ENCODE results near the gene IQSEC3. TPM values are rescaled to one million over a fixed set of nuclear protein-coding genes. Genes with fewer than 3 reads are reported as not detected.

Gene IQSEC3
- total RNA-seq, 1 experiment from 2014 or later, result 1.7 TPM

DNA sequence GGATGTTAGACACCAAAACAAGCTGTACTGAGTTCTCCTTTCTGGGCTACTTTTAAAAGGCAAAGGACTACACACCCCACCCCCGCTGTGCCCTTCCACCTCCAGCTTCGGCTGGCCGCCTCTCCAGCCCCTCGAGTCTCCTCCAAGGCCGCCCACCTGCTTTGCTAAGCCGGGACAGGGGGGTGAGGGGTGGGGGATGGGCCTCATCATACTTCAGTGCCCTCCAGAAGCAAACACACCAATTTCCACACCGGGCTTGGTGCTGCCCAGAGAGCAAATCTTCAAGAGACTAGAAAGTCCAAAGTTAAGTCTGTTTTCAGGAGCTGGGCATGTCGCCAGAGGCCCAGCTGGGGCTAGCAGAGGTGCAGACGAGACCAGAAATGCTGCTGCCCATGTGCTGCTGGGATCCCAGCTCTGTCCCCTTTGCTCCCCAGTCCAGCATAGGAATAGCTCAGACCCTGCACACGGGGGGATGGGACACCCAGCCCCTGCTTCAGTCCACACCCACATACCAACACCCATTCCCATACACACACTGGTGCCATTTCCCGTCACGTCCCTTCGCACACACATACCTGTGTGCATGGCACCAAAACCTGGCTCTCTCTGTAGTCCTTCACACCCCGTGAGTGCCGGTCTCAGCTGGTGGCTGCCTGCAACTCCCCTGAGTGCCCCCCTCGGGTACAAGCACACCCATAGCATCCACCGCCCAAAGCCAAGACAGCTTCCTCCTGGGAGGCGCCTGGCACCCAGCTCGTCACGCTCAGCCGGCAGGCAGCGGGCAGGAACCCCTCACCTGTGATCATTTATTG is 146.4 kb downstream of the IQSEC3 start:
- no peak for ATAC-seq
- no peak overlapping the region for H3K27ac Mint-ChIP-seq
- CTCF ChIA-PET, result interaction anchor here (0.8 to 2.7 kb wide), 4 partner anchors 14 to 107 kb away, joined by 3 to 9 read pairs (median 6); no protein-coding TSS in a partner anchor
- peaks cover 27% of the 10 kb centered on the region for H3K4me1 Mint-ChIP-seq
- POLR2A ChIA-PET, result interaction anchor here (1.2 kb wide), 1 partner anchor 25 kb away, joined by 5 read pairs; no protein-coding TSS in a partner anchor
- H3K27me3 Mint-ChIP-seq (ENCODE audit: low read depth), result peaks cover 50% of the 10 kb centered on the region
- H3K4me3 Mint-ChIP-seq, result no peak overlapping the region
- H3K36me3 Mint-ChIP-seq, result no peaks in the 10 kb centered on the region
- TF ChIP-seq KAT7 (CRISPR knock-in tag; IDR thresholded peaks at IDR 0.05; ENCODE audit: borderline replicate concordance) (no peak), RORB (CRISPR knock-in tag; IDR thresholded peaks at IDR 0.05) (no peak), ZNF317 (CRISPR knock-in tag; IDR thresholded peaks at IDR 0.05; ENCODE audit: borderline replicate concordance, low read depth) (no peak), SMAD3 (CRISPR knock-in tag; IDR thresholded peaks at IDR 0.05; ENCODE audit: borderline replicate concordance) (no peak), FOXJ3 (CRISPR knock-in tag; IDR thresholded peaks at IDR 0.05; ENCODE audit: borderline replicate concordance) (no peak), NR1H2 (CRISPR knock-in tag; IDR thresholded peaks at IDR 0.05) (no peak), ZNF423 (CRISPR knock-in tag; IDR thresholded peaks at IDR 0.05) (no peak), TEAD4 (CRISPR knock-in tag; IDR thresholded peaks at IDR 0.05) (no peak), GABPB1 (CRISPR knock-in tag; IDR thresholded peaks at IDR 0.05) (no peak), ZNF121 (CRISPR knock-in tag; IDR thresholded peaks at IDR 0.05) (no peak)
- TF ChIP-seq, protein P1, sequence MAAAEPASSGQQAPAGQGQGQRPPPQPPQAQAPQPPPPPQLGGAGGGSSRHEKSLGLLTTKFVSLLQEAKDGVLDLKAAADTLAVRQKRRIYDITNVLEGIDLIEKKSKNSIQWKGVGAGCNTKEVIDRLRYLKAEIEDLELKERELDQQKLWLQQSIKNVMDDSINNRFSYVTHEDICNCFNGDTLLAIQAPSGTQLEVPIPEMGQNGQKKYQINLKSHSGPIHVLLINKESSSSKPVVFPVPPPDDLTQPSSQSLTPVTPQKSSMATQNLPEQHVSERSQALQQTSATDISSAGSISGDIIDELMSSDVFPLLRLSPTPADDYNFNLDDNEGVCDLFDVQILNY (CRISPR knock-in tag; IDR thresholded peaks at IDR 0.05), result no peak
- TF ChIP-seq, protein P2, sequence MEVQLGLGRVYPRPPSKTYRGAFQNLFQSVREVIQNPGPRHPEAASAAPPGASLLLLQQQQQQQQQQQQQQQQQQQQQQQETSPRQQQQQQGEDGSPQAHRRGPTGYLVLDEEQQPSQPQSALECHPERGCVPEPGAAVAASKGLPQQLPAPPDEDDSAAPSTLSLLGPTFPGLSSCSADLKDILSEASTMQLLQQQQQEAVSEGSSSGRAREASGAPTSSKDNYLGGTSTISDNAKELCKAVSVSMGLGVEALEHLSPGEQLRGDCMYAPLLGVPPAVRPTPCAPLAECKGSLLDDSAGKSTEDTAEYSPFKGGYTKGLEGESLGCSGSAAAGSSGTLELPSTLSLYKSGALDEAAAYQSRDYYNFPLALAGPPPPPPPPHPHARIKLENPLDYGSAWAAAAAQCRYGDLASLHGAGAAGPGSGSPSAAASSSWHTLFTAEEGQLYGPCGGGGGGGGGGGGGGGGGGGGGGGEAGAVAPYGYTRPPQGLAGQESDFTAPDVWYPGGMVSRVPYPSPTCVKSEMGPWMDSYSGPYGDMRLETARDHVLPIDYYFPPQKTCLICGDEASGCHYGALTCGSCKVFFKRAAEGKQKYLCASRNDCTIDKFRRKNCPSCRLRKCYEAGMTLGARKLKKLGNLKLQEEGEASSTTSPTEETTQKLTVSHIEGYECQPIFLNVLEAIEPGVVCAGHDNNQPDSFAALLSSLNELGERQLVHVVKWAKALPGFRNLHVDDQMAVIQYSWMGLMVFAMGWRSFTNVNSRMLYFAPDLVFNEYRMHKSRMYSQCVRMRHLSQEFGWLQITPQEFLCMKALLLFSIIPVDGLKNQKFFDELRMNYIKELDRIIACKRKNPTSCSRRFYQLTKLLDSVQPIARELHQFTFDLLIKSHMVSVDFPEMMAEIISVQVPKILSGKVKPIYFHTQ (CRISPR knock-in tag; IDR thresholded peaks at IDR 0.05), result no peak
- TF ChIP-seq, protein P3, sequence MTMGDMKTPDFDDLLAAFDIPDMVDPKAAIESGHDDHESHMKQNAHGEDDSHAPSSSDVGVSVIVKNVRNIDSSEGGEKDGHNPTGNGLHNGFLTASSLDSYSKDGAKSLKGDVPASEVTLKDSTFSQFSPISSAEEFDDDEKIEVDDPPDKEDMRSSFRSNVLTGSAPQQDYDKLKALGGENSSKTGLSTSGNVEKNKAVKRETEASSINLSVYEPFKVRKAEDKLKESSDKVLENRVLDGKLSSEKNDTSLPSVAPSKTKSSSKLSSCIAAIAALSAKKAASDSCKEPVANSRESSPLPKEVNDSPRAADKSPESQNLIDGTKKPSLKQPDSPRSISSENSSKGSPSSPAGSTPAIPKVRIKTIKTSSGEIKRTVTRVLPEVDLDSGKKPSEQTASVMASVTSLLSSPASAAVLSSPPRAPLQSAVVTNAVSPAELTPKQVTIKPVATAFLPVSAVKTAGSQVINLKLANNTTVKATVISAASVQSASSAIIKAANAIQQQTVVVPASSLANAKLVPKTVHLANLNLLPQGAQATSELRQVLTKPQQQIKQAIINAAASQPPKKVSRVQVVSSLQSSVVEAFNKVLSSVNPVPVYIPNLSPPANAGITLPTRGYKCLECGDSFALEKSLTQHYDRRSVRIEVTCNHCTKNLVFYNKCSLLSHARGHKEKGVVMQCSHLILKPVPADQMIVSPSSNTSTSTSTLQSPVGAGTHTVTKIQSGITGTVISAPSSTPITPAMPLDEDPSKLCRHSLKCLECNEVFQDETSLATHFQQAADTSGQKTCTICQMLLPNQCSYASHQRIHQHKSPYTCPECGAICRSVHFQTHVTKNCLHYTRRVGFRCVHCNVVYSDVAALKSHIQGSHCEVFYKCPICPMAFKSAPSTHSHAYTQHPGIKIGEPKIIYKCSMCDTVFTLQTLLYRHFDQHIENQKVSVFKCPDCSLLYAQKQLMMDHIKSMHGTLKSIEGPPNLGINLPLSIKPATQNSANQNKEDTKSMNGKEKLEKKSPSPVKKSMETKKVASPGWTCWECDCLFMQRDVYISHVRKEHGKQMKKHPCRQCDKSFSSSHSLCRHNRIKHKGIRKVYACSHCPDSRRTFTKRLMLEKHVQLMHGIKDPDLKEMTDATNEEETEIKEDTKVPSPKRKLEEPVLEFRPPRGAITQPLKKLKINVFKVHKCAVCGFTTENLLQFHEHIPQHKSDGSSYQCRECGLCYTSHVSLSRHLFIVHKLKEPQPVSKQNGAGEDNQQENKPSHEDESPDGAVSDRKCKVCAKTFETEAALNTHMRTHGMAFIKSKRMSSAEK (CRISPR knock-in tag; IDR thresholded peaks at IDR 0.05; ENCODE audit: borderline replicate concordance), result no peak
- TF ChIP-seq, protein P4, sequence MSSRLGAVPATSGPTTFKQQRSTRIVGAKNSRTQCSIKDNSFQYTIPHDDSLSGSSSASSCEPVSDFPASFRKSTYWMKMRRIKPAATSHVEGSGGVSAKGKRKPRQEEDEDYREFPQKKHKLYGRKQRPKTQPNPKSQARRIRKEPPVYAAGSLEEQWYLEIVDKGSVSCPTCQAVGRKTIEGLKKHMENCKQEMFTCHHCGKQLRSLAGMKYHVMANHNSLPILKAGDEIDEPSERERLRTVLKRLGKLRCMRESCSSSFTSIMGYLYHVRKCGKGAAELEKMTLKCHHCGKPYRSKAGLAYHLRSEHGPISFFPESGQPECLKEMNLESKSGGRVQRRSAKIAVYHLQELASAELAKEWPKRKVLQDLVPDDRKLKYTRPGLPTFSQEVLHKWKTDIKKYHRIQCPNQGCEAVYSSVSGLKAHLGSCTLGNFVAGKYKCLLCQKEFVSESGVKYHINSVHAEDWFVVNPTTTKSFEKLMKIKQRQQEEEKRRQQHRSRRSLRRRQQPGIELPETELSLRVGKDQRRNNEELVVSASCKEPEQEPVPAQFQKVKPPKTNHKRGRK (CRISPR knock-in tag; IDR thresholded peaks at IDR 0.05; ENCODE audit: borderline replicate concordance), result no peak
- TF ChIP-seq, protein P5, sequence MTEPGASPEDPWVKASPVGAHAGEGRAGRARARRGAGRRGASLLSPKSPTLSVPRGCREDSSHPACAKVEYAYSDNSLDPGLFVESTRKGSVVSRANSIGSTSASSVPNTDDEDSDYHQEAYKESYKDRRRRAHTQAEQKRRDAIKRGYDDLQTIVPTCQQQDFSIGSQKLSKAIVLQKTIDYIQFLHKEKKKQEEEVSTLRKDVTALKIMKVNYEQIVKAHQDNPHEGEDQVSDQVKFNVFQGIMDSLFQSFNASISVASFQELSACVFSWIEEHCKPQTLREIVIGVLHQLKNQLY (CRISPR knock-in tag; IDR thresholded peaks at IDR 0.05), result no peak
- TF ChIP-seq, protein P6, sequence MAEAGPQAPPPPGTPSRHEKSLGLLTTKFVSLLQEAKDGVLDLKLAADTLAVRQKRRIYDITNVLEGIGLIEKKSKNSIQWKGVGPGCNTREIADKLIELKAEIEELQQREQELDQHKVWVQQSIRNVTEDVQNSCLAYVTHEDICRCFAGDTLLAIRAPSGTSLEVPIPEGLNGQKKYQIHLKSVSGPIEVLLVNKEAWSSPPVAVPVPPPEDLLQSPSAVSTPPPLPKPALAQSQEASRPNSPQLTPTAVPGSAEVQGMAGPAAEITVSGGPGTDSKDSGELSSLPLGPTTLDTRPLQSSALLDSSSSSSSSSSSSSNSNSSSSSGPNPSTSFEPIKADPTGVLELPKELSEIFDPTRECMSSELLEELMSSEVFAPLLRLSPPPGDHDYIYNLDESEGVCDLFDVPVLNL (CRISPR knock-in tag; IDR thresholded peaks at IDR 0.05; ENCODE audit: borderline replicate concordance, low read depth), result no peak
- TF ChIP-seq, protein P7, sequence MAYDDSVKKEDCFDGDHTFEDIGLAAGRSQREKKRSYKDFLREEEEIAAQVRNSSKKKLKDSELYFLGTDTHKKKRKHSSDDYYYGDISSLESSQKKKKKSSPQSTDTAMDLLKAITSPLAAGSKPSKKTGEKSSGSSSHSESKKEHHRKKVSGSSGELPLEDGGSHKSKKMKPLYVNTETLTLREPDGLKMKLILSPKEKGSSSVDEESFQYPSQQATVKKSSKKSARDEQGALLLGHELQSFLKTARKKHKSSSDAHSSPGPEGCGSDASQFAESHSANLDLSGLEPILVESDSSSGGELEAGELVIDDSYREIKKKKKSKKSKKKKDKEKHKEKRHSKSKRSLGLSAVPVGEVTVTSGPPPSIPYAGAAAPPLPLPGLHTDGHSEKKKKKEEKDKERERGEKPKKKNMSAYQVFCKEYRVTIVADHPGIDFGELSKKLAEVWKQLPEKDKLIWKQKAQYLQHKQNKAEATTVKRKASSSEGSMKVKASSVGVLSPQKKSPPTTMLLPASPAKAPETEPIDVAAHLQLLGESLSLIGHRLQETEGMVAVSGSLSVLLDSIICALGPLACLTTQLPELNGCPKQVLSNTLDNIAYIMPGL (CRISPR knock-in tag; IDR thresholded peaks at IDR 0.05), result no peak
- DNase-seq (ENCODE audit: low spot score), result no peak
- H3K9me3 Mint-ChIP-seq, result no peaks in the 10 kb centered on the region
